ENCODE results near the gene IL36RN.

- TF ChIP-seq CTCF (IDR thresholded peaks at IDR 0.05; ENCODE audit: borderline replicate concordance, extremely low read depth, low read length, poor library complexity, severe bottlenecking) (no peak), EZH2 (IDR thresholded peaks at IDR 0.05; ENCODE audit: borderline replicate concordance, low read depth, low read length, severe bottlenecking) (no peak)
These were observed 43.3 kb upstream of the IL36RN start for GRCh38 chr2:113015655-113016054.
